ENCODE measurements around the gene CFAP141. TPM values are rescaled to one million over a fixed set of nuclear protein-coding genes. Genes with fewer than 3 reads are reported as not detected.

Gene CFAP141
- total RNA-seq, 1 experiment from 2014 or later, result not detected

DNA sequence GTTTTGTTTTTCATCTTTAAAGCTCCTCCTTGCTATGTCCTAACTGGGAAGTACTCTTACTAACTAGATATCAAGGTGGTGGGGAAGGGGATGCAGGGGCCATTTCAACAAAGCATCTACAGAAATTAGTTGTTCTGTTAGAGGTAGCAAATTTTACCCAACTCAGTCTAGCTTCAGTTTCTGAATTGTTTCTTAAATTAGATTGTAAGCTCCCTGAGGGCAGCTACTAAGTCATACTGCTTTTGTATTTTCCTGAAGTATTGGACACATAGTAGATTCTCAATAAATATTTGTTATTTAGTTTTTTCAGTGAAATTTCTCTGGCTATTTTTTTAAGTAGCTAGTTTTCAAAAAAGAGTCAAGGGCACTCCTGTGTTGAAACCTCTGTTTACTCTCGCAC lies 16.4 kb upstream of the CFAP141 start:
- peak overlapping the region; percentile 98 for H3K4me3 Mint-ChIP-seq
- H3K9me3 Mint-ChIP-seq, result no peaks in the 10 kb centered on the region
- H3K27me3 Mint-ChIP-seq (ENCODE audit: low read depth), result no peaks in the 10 kb centered on the region
- ChIA-PET CTCF (interaction anchor here (1.1 kb wide), 1 partner anchor 113 kb away, joined by 3 read pairs; no protein-coding TSS in a partner anchor), POLR2A (no interaction called here)
- H3K27ac Mint-ChIP-seq, result peak overlapping the region; percentile 98
- peaks cover 60% of the 10 kb centered on the region for H3K36me3 Mint-ChIP-seq
- peaks cover 44% of the 10 kb centered on the region for H3K4me1 Mint-ChIP-seq
- DNase-seq (ENCODE audit: low spot score) (no peak), ATAC-seq (no peak)
- TF ChIP-seq NR2C2 (CRISPR knock-in tag; IDR thresholded peaks at IDR 0.05) (no peak), ZNF138 (CRISPR knock-in tag; conservative IDR thresholded peaks at IDR 0.05) (no peak), TEAD4 (CRISPR knock-in tag; IDR thresholded peaks at IDR 0.05) (no peak)

DNA sequence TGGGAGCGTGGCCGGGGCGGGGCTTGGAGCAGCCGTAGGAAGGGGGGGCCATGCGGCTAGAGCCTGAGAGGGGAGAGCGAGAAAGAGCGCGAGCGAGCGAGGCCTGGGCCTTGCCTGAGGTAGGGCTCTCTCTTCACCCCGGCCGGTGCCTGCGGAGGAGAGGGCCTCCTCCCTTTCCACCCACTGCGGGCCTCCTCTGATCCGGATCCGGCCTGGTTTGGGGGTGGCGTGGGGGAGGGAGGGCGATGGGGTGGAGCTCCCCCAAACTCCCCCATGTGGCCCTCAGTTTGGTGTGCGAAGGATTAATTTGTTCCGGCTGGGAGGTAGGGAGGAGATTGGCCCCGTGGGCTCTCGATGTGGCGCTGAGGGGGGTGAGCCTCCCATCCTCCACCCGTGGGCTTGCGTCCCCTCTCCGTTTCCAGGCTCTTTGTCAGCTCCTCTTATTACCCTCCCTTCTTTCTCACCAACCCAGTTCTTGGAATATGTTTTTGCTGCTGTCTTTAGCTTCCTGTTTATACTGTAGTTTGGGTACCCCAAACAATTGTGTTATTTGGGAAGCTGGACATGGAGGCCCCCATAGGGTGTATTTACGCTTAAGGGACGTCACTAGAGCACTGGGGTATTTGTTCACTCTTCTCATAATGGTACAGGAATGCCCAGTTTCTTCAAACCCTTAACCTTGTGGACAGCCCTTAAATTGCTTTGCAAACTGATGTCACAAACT lies 15.3 kb upstream of the CFAP141 start:
- ChIA-PET CTCF (interaction anchor here (3.6 kb wide), 1 partner anchor 22 kb away, joined by 20 read pairs; no protein-coding TSS in a partner anchor), POLR2A (interaction anchor here (1.8 kb wide), 1 partner anchor 39 kb away, joined by 8 read pairs; no protein-coding TSS in a partner anchor)
- Mint-ChIP-seq H3K9me3 (no peaks in the 10 kb centered on the region), H3K27ac (peak overlapping the region; percentile 98), H3K36me3 (peaks cover 55% of the 10 kb centered on the region), H3K4me3 (peak overlapping the region; percentile 98), H3K4me1 (peaks cover 44% of the 10 kb centered on the region), H3K27me3 (ENCODE audit: low read depth) (no peaks in the 10 kb centered on the region)
- TF ChIP-seq SMAD3 (CRISPR knock-in tag; IDR thresholded peaks at IDR 0.05; ENCODE audit: borderline replicate concordance), result no peak
- TF ChIP-seq, protein P1, sequence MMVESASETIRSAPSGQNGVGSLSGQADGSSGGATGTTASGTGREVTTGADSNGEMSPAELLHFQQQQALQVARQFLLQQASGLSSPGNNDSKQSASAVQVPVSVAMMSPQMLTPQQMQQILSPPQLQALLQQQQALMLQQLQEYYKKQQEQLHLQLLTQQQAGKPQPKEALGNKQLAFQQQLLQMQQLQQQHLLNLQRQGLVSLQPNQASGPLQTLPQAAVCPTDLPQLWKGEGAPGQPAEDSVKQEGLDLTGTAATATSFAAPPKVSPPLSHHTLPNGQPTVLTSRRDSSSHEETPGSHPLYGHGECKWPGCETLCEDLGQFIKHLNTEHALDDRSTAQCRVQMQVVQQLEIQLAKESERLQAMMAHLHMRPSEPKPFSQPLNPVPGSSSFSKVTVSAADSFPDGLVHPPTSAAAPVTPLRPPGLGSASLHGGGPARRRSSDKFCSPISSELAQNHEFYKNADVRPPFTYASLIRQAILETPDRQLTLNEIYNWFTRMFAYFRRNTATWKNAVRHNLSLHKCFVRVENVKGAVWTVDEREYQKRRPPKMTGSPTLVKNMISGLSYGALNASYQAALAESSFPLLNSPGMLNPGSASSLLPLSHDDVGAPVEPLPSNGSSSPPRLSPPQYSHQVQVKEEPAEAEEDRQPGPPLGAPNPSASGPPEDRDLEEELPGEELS (CRISPR knock-in tag; IDR thresholded peaks at IDR 0.05), result 0 out of 2 replicates have a peak, but pooled peaks have one; percentile 57
- TF ChIP-seq, protein P2, sequence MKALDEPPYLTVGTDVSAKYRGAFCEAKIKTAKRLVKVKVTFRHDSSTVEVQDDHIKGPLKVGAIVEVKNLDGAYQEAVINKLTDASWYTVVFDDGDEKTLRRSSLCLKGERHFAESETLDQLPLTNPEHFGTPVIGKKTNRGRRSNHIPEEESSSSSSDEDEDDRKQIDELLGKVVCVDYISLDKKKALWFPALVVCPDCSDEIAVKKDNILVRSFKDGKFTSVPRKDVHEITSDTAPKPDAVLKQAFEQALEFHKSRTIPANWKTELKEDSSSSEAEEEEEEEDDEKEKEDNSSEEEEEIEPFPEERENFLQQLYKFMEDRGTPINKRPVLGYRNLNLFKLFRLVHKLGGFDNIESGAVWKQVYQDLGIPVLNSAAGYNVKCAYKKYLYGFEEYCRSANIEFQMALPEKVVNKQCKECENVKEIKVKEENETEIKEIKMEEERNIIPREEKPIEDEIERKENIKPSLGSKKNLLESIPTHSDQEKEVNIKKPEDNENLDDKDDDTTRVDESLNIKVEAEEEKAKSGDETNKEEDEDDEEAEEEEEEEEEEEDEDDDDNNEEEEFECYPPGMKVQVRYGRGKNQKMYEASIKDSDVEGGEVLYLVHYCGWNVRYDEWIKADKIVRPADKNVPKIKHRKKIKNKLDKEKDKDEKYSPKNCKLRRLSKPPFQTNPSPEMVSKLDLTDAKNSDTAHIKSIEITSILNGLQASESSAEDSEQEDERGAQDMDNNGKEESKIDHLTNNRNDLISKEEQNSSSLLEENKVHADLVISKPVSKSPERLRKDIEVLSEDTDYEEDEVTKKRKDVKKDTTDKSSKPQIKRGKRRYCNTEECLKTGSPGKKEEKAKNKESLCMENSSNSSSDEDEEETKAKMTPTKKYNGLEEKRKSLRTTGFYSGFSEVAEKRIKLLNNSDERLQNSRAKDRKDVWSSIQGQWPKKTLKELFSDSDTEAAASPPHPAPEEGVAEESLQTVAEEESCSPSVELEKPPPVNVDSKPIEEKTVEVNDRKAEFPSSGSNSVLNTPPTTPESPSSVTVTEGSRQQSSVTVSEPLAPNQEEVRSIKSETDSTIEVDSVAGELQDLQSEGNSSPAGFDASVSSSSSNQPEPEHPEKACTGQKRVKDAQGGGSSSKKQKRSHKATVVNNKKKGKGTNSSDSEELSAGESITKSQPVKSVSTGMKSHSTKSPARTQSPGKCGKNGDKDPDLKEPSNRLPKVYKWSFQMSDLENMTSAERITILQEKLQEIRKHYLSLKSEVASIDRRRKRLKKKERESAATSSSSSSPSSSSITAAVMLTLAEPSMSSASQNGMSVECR (CRISPR knock-in tag; IDR thresholded peaks at IDR 0.05; ENCODE audit: borderline replicate concordance), result peak; percentile 53; the same call in 1 of the 2 replicates
- TF ChIP-seq, protein P3, sequence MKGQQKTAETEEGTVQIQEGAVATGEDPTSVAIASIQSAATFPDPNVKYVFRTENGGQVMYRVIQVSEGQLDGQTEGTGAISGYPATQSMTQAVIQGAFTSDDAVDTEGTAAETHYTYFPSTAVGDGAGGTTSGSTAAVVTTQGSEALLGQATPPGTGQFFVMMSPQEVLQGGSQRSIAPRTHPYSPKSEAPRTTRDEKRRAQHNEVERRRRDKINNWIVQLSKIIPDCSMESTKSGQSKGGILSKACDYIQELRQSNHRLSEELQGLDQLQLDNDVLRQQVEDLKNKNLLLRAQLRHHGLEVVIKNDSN (CRISPR knock-in tag; IDR thresholded peaks at IDR 0.05), result no peak
- no peak for TF ChIP-seq ZBTB21 (CRISPR knock-in tag; IDR thresholded peaks at IDR 0.05; ENCODE audit: borderline replicate concordance)
- peak; percentile 55; the same call in 1 of the 2 replicates for TF ChIP-seq TCF7 (CRISPR knock-in tag; IDR thresholded peaks at IDR 0.05; ENCODE audit: low read depth)
- no peak for TF ChIP-seq GRHL2 (CRISPR knock-in tag; IDR thresholded peaks at IDR 0.05; ENCODE audit: insufficient replicate concordance, severe bottlenecking)
- TF ChIP-seq, protein P4, sequence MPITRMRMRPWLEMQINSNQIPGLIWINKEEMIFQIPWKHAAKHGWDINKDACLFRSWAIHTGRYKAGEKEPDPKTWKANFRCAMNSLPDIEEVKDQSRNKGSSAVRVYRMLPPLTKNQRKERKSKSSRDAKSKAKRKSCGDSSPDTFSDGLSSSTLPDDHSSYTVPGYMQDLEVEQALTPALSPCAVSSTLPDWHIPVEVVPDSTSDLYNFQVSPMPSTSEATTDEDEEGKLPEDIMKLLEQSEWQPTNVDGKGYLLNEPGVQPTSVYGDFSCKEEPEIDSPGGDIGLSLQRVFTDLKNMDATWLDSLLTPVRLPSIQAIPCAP (CRISPR knock-in tag; IDR thresholded peaks at IDR 0.05), result 0 out of 2 replicates have a peak, but pooled peaks have one; percentile 37
- peak; percentile 12 for ATAC-seq
- DNase-seq (ENCODE audit: low spot score), result peak; percentile 58

DNA sequence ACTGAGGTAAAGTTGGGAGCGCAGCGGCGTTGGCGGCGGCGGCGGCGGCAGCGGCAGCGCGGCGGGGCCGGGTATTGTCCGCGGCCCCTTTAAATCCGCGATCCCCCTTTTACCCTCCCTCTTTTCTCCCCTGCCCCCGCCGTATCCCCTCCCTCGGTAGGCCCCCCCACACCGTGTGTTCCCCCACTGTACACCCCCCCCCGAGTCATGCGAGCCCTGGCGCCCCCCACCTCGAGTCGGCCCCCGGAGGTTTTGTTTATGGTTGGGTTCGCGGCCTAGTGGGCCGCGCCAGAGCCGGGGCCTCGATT lies 14.8 kb upstream of the CFAP141 start:
- POLR2A ChIA-PET, result interaction anchor here (0.6 to 1.8 kb wide), 5 partner anchors 17 to 1764 kb away, joined by 3 to 8 read pairs (median 3); partner anchors contain the start of gene RPS27
- no peaks in the 10 kb centered on the region for H3K27me3 Mint-ChIP-seq (ENCODE audit: low read depth)
- peak overlapping the region; percentile 98 for H3K4me3 Mint-ChIP-seq
- CTCF ChIA-PET, result interaction anchor here (0.7 to 3.6 kb wide), 4 partner anchors 21 to 114 kb away, joined by 4 to 20 read pairs (median 7); no protein-coding TSS in a partner anchor
- H3K36me3 Mint-ChIP-seq, result peaks cover 54% of the 10 kb centered on the region
- H3K27ac Mint-ChIP-seq, result no peak overlapping the region
- DNase-seq (ENCODE audit: low spot score) (no peak), ATAC-seq (no peak)
- TF ChIP-seq GTF2I (CRISPR knock-in tag; conservative IDR thresholded peaks at IDR 0.05) (no peak), ATF1 (CRISPR knock-in tag; IDR thresholded peaks at IDR 0.05) (no peak), NFE2L1 (CRISPR knock-in tag; IDR thresholded peaks at IDR 0.05) (no peak), MXD4 (CRISPR knock-in tag; IDR thresholded peaks at IDR 0.05; ENCODE audit: borderline replicate concordance) (no peak), NR1H2 (CRISPR knock-in tag; IDR thresholded peaks at IDR 0.05) (no peak), FOXJ3 (CRISPR knock-in tag; IDR thresholded peaks at IDR 0.05; ENCODE audit: borderline replicate concordance) (no peak), FOXP1 (CRISPR knock-in tag; IDR thresholded peaks at IDR 0.05; ENCODE audit: borderline replicate concordance) (no peak)
- H3K9me3 Mint-ChIP-seq, result no peaks in the 10 kb centered on the region
- H3K4me1 Mint-ChIP-seq, result peaks cover 44% of the 10 kb centered on the region

Data from WTC11 (cell line).